Esophagus squamous epithelium (tissue), 5 donors: Measurements from ENCODE around the gene SPAG8. TPM values are rescaled to one million over a fixed set of nuclear protein-coding genes. Genes with fewer than 3 reads are reported as not detected.

ENCODE experiments used
- DNase-seq: peaks from one replicate; lab custom pipeline; 2025; lab: John Stamatoyannopoulos, UW
- H3K27ac ChIP-seq, 4 donors: fragments of 200-600 bp; sonication (generic); one replicate each; pipeline ENCODE4 v1.5.1; 2016 to 2019; ENCODE audit warnings: mild to moderate bottlenecking in 1 of 4
- H3K27me3 ChIP-seq, 4 donors: fragments of 200-600 bp; sonication (generic); 1 replicate in 3 of 4; 2 replicates in 1 of 4; pipeline versions ENCODE4 v1.5.1 to v1.6.0; 2017 to 2021; ENCODE audit warnings: antibody characterized with exemption in 1 of 4
- H3K36me3 ChIP-seq, 3 donors: fragments of 200-600 bp; sonication (generic); one replicate each; pipeline ENCODE4 v1.5.1; 2016 to 2019
- H3K4me1 ChIP-seq, 3 donors: fragments of 200-600 bp; sonication (generic); one replicate each; pipeline ENCODE4 v1.5.1; 2017 to 2019
- H3K4me3 ChIP-seq, 4 donors: fragments of 200-600 bp; sonication (generic); 1 replicate in 3 of 4; 2 replicates in 1 of 4; pipeline ENCODE4 v1.5.1; 2016 to 2019; ENCODE audit warnings: mild to moderate bottlenecking in 2 of 4, moderate library complexity in 1 of 4
- H3K9me3 ChIP-seq, 3 donors: fragments of 200-600 bp; sonication (generic); one replicate each; pipeline ENCODE4 v1.5.1; 2016 to 2019
- POLR2A ChIP-seq, 4 donors: fragments of 450-650 bp; IDR thresholded peaks; one replicate each; pipeline ENCODE4 v1.6.1; 2017; ENCODE audit warnings: antibody characterized with exemption in 4 of 4, mild to moderate bottlenecking in 4 of 4, moderate library complexity in 3 of 4
- WGBS, 2 donors: methylation state at CpG; one replicate each; pipeline ENCODE4 v1.1.5; 2018; 5-methylcytosine and 5-hydroxymethylcytosine counted together
- intact Hi-C: fragments of 100-400 bp; cut with DNase I; formaldehyde crosslinking; loops from one replicate; pipeline ENCODE4 v1.15.0; 2022
- total RNA-seq, 4 donors: library from RNA; depleted of rRNA; stranded (reverse); fragments of >200 nt; gene quantifications; one replicate each; pipeline ENCODE4 v1.1.0, GENCODE V29; 2016
- TF ChIP-seq, protein P1 (sequence below), 6 experiments: fragments of 450-650 bp in 4 of 6; fragments of 200-600 bp in 2 of 6; sonication (generic) in 2 of 6; IDR thresholded peaks; one replicate each; pipeline ENCODE4 v1.5.1; 2016 to 2019; ENCODE audit warnings: antibody characterized with exemption in 6 of 6, mild to moderate bottlenecking in 4 of 6, moderate library complexity in 4 of 6
- donor health status: DM: yes; HTN: yes; CAD: no.

SPAG8 gene
- total RNA-seq, 4 donors from 2014 or later, result not detected

DNA sequence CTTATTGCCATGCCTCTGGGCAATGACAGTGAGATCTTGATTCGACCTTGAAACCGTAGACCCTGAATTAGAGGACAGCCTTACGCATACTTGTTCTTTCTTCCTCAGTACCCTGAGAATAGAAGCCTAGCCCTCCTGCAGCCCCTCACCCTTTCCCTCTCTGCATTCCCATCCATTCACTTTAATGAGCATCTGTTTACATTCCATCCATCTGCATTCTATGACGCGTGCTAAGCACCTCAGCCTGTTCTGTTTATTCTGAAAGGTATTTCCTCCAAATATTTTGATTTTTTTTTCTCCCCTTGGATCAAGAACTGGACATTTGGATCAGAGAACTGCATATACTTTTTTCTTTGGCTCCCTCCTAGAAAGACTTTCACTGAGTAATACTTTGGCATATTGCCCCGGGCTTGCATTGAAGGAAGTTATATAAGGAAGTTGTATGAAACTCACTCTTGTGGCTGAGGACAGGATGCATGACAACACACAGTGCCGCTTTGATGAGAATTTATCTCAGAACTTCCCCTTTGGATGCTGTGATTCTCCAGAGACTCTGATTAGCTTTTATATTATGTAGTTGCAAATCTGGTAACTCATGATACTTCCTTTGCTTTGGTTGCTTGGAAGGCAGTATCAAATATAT is 32.7 kb upstream of the SPAG8 start:
- TF ChIP-seq, protein P1, sequence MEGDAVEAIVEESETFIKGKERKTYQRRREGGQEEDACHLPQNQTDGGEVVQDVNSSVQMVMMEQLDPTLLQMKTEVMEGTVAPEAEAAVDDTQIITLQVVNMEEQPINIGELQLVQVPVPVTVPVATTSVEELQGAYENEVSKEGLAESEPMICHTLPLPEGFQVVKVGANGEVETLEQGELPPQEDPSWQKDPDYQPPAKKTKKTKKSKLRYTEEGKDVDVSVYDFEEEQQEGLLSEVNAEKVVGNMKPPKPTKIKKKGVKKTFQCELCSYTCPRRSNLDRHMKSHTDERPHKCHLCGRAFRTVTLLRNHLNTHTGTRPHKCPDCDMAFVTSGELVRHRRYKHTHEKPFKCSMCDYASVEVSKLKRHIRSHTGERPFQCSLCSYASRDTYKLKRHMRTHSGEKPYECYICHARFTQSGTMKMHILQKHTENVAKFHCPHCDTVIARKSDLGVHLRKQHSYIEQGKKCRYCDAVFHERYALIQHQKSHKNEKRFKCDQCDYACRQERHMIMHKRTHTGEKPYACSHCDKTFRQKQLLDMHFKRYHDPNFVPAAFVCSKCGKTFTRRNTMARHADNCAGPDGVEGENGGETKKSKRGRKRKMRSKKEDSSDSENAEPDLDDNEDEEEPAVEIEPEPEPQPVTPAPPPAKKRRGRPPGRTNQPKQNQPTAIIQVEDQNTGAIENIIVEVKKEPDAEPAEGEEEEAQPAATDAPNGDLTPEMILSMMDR (IDR thresholded peaks at IDR 0.05), result no peak
- TF ChIP-seq POLR2A (IDR thresholded peaks at IDR 0.05), result no peak
- WGBS, 2 donors, result 14 to 33% methylated on average over 7 of the region's 7 CpGs
- Histone ChIP-seq H3K36me3 (peaks cover 0 to 10% (median 0%) of the 10 kb centered on the region in 3 donors), H3K4me1 (peaks cover 30 to 62% (median 33%) of the 10 kb centered on the region in 3 donors), H3K27me3 (peaks cover 0 to 72% (median 0%) of the 10 kb centered on the region in 4 donors), H3K9me3 (no peaks in the 10 kb centered on the region), H3K27ac (peak overlapping the region; percentile 53 to 80 (median 70)), H3K4me3 (no peak overlapping the region)
- DNase-seq, result peak; percentile 35
- intact Hi-C loops, result no loop called here

DNA sequence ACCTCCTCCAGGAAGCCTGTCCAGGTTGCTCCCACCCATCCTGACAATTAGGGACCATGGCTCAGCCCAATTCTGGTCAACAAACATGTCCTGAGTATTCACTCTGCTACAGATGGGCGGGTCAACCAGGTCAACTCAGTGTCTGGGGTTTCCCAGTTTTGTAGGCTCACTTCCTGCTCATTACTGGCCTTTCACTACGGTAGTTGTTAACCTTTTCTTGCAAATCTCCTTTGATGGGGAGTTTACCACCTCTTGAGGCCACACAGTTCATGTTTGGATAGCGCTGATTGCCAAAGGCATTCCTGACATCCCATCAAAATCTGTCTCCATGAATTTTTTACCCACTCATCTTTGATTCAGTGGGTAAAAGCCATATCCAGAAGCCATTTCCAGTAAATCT is 30.7 kb upstream of the SPAG8 start:
- 70% methylated on average over 3 of the region's 3 CpGs for WGBS, 2 donors
- no peak for DNase-seq
- Histone ChIP-seq H3K36me3 (peaks cover 0 to 10% (median 0%) of the 10 kb centered on the region in 3 donors), H3K4me3 (no peak overlapping the region), H3K27ac (no peak overlapping the region), H3K27me3 (peaks cover 0 to 67% (median 0%) of the 10 kb centered on the region in 4 donors), H3K4me1 (peaks cover 29 to 54% (median 30%) of the 10 kb centered on the region in 3 donors), H3K9me3 (no peaks in the 10 kb centered on the region)
- intact Hi-C loops, result no loop called here
- TF ChIP-seq POLR2A (IDR thresholded peaks at IDR 0.05), result no peak
- TF ChIP-seq, protein P1 (IDR thresholded peaks at IDR 0.05), result no peak

DNA sequence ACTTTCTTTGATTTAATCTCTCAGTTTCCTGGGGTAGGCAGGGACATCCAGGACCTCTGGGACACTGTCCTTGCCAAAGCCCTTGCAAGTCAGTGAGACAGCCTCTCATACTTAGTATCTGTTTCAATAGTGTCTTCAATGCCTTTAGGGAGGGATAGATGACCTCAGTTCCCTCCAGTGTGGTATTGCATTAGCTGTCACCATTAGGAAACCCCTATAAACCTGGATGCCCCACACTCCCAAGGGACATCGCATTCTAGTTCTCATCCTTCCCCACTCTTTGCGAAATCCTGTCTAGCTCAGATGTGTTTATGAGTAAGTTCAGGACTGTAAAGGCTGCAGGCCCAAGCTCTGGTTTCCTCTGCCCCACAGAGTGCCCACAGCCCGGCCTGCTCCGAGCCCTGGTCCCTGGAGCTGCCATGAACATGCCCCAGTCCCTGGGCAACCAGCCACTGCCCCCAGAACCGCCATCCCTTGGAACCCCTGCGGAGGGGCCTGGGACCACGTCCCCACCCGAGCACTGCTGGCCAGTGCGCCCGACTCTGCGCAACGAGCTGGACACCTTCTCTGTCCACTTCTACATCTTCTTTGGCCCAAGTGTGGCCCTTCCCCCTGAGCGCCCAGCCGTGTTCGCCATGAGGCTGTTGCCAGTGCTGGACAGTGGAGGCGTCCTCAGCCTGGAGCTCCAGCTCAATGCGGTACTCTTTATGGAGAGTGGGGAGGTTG is 30.1 kb upstream of the SPAG8 start:
- H3K36me3 ChIP-seq, result peaks cover 0 to 9% (median 0%) of the 10 kb centered on the region in 3 donors
- DNase-seq, result no peak
- WGBS, 2 donors, result 87 to 94% methylated on average over 4 to 11 of the region's 17 CpGs

DNA sequence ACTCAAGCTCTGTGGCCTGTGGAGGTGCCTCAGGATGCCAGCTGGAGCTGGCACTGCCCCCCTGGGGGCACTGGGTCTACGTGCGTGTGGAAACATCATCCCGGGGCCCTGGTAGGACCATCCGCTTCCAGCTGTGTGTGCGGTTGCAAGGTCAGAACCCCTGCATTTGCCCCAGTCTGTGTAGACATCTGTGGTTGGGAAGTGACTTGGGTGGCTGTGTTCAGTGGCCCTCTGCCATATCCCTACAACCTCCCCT is 29.5 kb upstream of the SPAG8 start:
- Histone ChIP-seq H3K4me1 (peaks cover 27 to 43% (median 30%) of the 10 kb centered on the region in 3 donors), H3K27ac (no peak overlapping the region), H3K9me3 (no peaks in the 10 kb centered on the region), H3K27me3 (peaks cover 0 to 63% (median 0%) of the 10 kb centered on the region in 4 donors), H3K4me3 (no peak overlapping the region), H3K36me3 (peaks cover 0 to 3% (median 0%) of the 10 kb centered on the region in 3 donors)
- no peak for TF ChIP-seq POLR2A (IDR thresholded peaks at IDR 0.05)
- TF ChIP-seq, protein P1 (IDR thresholded peaks at IDR 0.05), result no peak
- no CpG with 5 or more reads among the region's 5 CpGs for WGBS, 2 donors
- DNase-seq, result no peak
- intact Hi-C loops, result no loop called here

More for the DNA sequence above, 30.1 kb upstream of the SPAG8 start:
- Histone ChIP-seq H3K27ac (no peak overlapping the region), H3K9me3 (no peaks in the 10 kb centered on the region), H3K4me1 (peaks cover 27 to 49% (median 30%) of the 10 kb centered on the region in 3 donors), H3K4me3 (no peak overlapping the region), H3K27me3 (peaks cover 0 to 64% (median 0%) of the 10 kb centered on the region in 4 donors)
- intact Hi-C loops, result no loop called here
- TF ChIP-seq, protein P1 (IDR thresholded peaks at IDR 0.05), result no peak
- TF ChIP-seq POLR2A (IDR thresholded peaks at IDR 0.05), result no peak
